Gastrocnemius medialis (tissue), 4 donors: Measurements from ENCODE around the gene ASRGL1.

ENCODE experiments used
- CTCF ChIP-seq, 5 experiments: fragments of 450-650 bp in 3 of 5; fragments of 200-600 bp in 2 of 5; sonication (generic) in 2 of 5; IDR thresholded peaks in 4 of 5; conservative IDR thresholded peaks in 1 of 5; 1 replicate in 4 of 5; 2 replicates in 1 of 5; pipeline ENCODE4 v1.5.1; 2016 to 2019; ENCODE audit warnings: antibody characterized with exemption in 5 of 5, mild to moderate bottlenecking in 3 of 5, moderate library complexity in 3 of 5
- POLR2A ChIP-seq, 2 donors: fragments of 450-650 bp; IDR thresholded peaks; one replicate each; pipeline ENCODE4 v1.6.1; 2017; ENCODE audit warnings: antibody characterized with exemption in 2 of 2, mild to moderate bottlenecking in 2 of 2, moderate library complexity in 2 of 2

GRCh38 chr11:62391642-62392425, 54.6 kb downstream of the ASRGL1 start:
- TF ChIP-seq CTCF (IDR thresholded peaks at IDR 0.05 in 4 of 5, conservative IDR thresholded peaks at IDR 0.05 in 1 of 5) (no peak), POLR2A (IDR thresholded peaks at IDR 0.05) (no peak)
